GM06990 (cell line): ENCODE measurements around the gene OCA2.

Source experiments
- DNase-seq: peaks from one replicate; pipeline ENCODE4 v3.0.0-alpha.2; 2011; ENCODE audit not compliant: insufficient read length; ENCODE audit errors: extremely low read depth
- H3K27me3 ChIP-seq: replicated peaks from 2 replicates; pipeline ENCODE4 v1.6.0; 2011; ENCODE audit warnings: low read length; ENCODE audit not compliant: control insufficient read depth, insufficient read depth
- H3K36me3 ChIP-seq: 2 replicates; pipeline ENCODE4 v1.5.1; 2011; ENCODE audit warnings: low read length; ENCODE audit not compliant: control insufficient read depth, insufficient read depth
- H3K4me3 ChIP-seq: replicated peaks from 2 replicates; pipeline ENCODE4 v1.5.1; 2011; ENCODE audit warnings: low read depth, mild to moderate bottlenecking, control low read depth, low read length
- TF ChIP-seq, protein P1 (sequence below): IDR thresholded peaks from 2 replicates; pipeline ENCODE4 v1.5.1; 2011; ENCODE audit warnings: low read length, control low read depth, mild to moderate bottlenecking, inconsistent platforms; ENCODE audit not compliant: insufficient read depth, poor library complexity, severe bottlenecking

Gene OCA2

DNA sequence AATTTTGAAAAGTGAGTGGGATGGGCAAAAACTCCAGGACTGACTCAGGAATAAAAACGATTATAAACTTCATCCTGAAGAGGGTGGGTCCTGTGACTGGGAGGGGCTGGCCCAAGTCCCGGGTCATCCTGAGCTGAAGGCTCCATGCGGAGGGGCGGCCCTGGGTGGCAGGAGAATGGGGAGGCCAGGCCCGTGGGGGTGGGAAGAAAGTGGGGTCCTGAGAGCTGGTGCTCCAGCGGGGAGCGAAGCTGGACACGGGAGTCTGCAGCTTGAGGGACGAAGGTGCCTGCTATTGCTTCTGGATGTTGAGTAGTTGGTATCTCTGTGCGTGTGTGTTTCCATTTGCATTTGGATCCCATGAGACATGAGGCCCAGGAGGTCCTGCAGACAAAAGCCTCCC, 4.7 kb upstream of the OCA2 start:
- Histone ChIP-seq H3K27me3 (no peaks in the 10 kb centered on the region; the same call in none of the 2 replicates), H3K36me3 (no peaks in the 10 kb centered on the region), H3K4me3 (no peak overlapping the region)
- TF ChIP-seq, protein P1, sequence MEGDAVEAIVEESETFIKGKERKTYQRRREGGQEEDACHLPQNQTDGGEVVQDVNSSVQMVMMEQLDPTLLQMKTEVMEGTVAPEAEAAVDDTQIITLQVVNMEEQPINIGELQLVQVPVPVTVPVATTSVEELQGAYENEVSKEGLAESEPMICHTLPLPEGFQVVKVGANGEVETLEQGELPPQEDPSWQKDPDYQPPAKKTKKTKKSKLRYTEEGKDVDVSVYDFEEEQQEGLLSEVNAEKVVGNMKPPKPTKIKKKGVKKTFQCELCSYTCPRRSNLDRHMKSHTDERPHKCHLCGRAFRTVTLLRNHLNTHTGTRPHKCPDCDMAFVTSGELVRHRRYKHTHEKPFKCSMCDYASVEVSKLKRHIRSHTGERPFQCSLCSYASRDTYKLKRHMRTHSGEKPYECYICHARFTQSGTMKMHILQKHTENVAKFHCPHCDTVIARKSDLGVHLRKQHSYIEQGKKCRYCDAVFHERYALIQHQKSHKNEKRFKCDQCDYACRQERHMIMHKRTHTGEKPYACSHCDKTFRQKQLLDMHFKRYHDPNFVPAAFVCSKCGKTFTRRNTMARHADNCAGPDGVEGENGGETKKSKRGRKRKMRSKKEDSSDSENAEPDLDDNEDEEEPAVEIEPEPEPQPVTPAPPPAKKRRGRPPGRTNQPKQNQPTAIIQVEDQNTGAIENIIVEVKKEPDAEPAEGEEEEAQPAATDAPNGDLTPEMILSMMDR, result no peak
- DNase-seq, result no peak

DNA sequence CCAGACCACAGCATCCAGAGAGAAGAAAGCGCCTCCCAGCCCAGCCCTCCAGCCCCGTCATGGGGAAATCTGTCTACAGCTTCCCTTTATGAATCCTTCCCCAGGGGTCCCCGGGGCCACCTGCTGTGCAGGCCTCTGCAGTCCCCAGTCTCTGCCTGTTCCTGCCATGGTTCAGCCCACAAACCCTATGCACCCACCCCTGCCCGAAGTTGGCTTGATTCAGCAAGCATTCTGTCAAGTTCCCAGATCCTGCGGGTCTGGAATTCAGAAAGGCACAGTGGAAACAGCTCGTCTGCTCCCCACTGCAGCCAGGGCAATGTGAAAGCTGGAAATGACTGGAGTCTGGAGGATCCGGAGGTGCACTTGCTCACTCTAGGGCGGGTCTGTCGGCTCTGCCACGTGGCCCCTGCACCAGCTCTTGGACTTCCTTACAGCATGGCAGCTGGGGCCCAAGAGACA, 2.9 kb upstream of the OCA2 start:
- Histone ChIP-seq H3K36me3 (no peaks in the 10 kb centered on the region), H3K4me3 (no peak overlapping the region), H3K27me3 (peaks cover 1% of the 10 kb centered on the region)
- DNase-seq, result no peak
- TF ChIP-seq, protein P1, result no peak

DNA sequence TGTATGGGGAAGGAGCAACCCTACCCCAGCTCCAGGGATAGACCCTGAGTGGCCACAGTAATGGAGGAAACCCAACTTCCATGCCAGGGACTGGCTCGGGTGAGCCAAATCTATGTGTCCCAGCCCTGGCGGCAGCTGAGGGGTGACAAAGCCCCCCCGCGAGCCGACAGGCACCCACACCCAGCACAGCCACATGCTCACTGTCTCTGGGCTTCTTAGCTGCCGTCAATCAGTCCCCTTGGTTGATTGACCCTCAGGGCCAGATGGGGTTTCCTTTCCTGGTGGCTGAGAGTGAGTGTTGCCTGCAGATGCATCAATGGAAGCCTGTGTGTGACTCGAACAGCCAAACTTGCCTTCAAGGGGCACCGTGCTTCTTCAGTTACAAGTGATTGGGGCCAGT, 2.1 kb upstream of the OCA2 start:
- H3K27me3 ChIP-seq, result peaks cover 1% of the 10 kb centered on the region
- H3K36me3 ChIP-seq, result no peaks in the 10 kb centered on the region
- TF ChIP-seq, protein P1, result no peak
- no peak for DNase-seq
- no peak overlapping the region for H3K4me3 ChIP-seq

DNA sequence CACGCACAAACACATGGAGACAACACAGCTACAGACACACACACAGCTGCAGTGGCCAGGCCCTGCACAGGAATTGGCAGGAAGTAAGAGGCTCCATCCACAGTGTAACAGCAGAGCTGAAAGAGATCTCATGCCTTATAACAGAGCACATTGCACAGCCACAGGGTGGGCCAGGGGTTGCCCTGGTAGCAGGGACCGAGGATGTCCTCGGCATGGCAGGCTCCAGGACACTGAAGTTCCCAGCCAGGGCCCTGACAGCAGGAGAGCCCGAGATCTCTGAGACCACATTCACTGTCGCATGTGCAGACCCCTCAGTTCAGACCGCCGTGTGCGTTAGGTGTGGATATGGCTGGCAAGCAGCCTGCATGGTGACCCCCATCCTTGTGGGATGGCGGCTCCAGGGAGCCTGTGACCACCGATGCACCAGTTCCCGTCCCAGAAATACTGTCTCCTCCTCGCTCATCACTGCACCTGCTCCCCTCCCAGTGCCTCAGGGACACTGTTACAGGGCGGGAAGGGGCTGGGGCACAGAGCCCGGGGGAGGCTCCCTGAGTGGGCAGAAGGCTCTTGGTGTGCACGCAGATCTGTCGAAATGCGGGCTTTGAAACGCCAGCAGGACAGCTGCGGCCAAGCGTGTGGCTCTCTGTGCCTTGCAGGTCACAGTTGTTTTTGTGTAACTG, 1.5 kb upstream of the OCA2 start:
- Histone ChIP-seq H3K36me3 (no peaks in the 10 kb centered on the region), H3K4me3 (no peak overlapping the region), H3K27me3 (peaks cover 1% of the 10 kb centered on the region)
- no peak for DNase-seq
- TF ChIP-seq, protein P1, result no peak

DNA sequence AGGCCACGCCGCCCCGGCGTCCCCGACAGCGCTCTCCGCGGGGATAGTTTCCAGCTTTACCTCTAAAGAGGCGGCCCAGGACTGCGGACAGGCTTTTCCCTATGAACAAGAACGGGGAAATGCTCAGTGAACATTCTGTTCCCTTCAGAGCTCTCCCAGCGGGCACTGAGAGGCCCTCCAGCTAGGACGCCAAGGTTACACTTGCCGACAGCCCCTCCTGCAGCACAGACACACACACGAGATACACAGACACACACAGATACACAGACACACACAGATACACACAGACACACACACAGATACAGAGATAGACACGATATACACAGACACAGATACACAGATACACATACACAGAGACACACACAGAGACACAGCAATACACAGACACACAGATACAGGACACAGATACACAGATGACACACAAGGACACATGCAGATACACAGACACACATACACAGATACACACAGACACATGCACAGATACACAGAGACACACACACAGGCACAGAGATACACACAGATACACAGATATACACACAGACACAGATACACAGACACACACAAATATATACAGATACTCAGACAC, 533 bp upstream of the OCA2 start:
- TF ChIP-seq, protein P1, result no peak
- H3K36me3 ChIP-seq, result no peaks in the 10 kb centered on the region
- H3K27me3 ChIP-seq, result peaks cover 1% of the 10 kb centered on the region
- H3K4me3 ChIP-seq, result no peak overlapping the region
- DNase-seq, result no peak

DNA sequence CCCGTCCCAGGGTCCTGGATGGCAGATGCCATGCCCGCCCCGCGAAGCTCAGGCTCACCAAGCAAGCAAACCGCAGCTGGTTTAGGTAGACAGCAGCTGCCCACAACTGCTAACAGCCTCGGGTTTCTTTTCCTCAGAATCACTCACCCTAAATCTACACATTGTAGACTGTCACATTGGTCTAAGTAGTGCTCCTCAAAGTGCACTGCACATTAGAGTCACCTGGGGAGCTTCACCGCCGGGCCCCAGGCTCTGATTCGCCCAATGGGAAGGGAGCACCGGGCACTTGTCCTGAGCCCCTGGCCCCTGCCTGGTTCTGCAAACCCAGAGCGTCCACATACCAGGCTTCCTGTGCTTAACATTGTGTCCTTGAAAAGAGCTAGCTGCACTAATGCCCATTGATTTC, 752 bp downstream of the OCA2 start:
- TF ChIP-seq, protein P1, result no peak
- H3K36me3 ChIP-seq, result no peaks in the 10 kb centered on the region
- peaks cover 5% of the 10 kb centered on the region for H3K27me3 ChIP-seq
- H3K4me3 ChIP-seq, result no peak overlapping the region
- DNase-seq, result no peak
